Erythroblast (primary cell): ENCODE results near the gene SMC6.

ENCODE experiments used
- GATA1 ChIP-seq: IDR thresholded peaks from 2 replicates; pipeline ENCODE4 v1.6.1; 2011; ENCODE audit warnings: low read depth, mild to moderate bottlenecking, control low read depth, low read length, moderate library complexity
- POLR2A ChIP-seq: IDR thresholded peaks from 2 replicates; pipeline ENCODE4 v1.6.1; 2011; ENCODE audit warnings: mild to moderate bottlenecking, low read length

GRCh38 chr2:17688600-17688999 is 65.0 kb downstream of the SMC6 start:
- TF ChIP-seq POLR2A = no peak
- TF ChIP-seq GATA1 = no peak
